BJ (cell line): Measurements from ENCODE around the gene DLK1. TPM values are rescaled to one million over a fixed set of nuclear protein-coding genes. Genes with fewer than 3 reads are reported as not detected.

ENCODE experiments used
- CTCF ChIA-PET: fragments of 350-600 bp; formaldehyde crosslinking; extraction: SDS; loops from one replicate; lab custom pipeline; 2021; ENCODE audit warnings: antibody characterized with exemption, inconsistent platforms; lab: Yijun Ruan, JAX
- POLR2A ChIA-PET: fragments of 300-600 bp; sonication (Branson Sonifier 250); formaldehyde crosslinking; extraction: SDS; loops from one replicate; lab custom pipeline; 2021; ENCODE audit warnings: antibody characterized with exemption; lab: Charles Lee
- DNase-seq: peaks from one replicate; pipeline ENCODE4 v3.0.0-alpha.2; 2011; ENCODE audit warnings: low read depth
- H3K27me3 ChIP-seq: 2 replicates; pipeline ENCODE4 v1.6.0; 2011; ENCODE audit warnings: low read length; ENCODE audit not compliant: control insufficient read depth, insufficient read depth
- H3K36me3 ChIP-seq: 2 replicates; pipeline ENCODE4 v1.5.1; 2011; ENCODE audit warnings: low read length; ENCODE audit not compliant: control insufficient read depth, insufficient read depth
- H3K4me3 ChIP-seq: 2 replicates; pipeline ENCODE4 v1.5.1; 2011; ENCODE audit warnings: low read depth, mild to moderate bottlenecking, control low read depth, low read length
- CTCF ChIP-seq: IDR thresholded peaks from 2 replicates; pipeline ENCODE4 v1.5.1; 2011; ENCODE audit warnings: low read depth, mild to moderate bottlenecking, control low read depth, inconsistent platforms, low read length, moderate library complexity; ENCODE audit not compliant: insufficient read depth
- polyA plus RNA-seq: library from polyadenylated mRNA; depleted of rRNA; stranded (reverse); fragments of >200 nt; gene quantifications from 2 replicates; pipeline ENCODE4 v1.2.3, GENCODE V29; 2011

DLK1 gene
- polyA plus RNA-seq, 1 experiment: not detected

GRCh38 chr14:100778951-100779690 is 52.4 kb downstream of the DLK1 start:
- Histone ChIP-seq H3K4me3 (no peak overlapping the region), H3K36me3 (no peaks in the 10 kb centered on the region), H3K27me3 (peaks cover 7% of the 10 kb centered on the region)
- DNase-seq: no peak
- no peak for TF ChIP-seq CTCF
- POLR2A ChIA-PET: no interaction called here
- CTCF ChIA-PET: interaction anchor here (0.6 kb wide), 1 partner anchor 362 kb away, joined by 3 read pairs; no protein-coding TSS in a partner anchor

GRCh38 chr14:100779691-100780080 is 53.0 kb downstream of the DLK1 start:
- H3K36me3 ChIP-seq: no peaks in the 10 kb centered on the region
- CTCF ChIA-PET: no interaction called here
- H3K4me3 ChIP-seq: no peak overlapping the region
- DNase-seq: no peak
- TF ChIP-seq CTCF: no peak
- POLR2A ChIA-PET: no interaction called here
- peaks cover 7% of the 10 kb centered on the region for H3K27me3 ChIP-seq

- H3K36me3 ChIP-seq: no peaks in the 10 kb centered on the region
- H3K4me3 ChIP-seq: no peak overlapping the region
- ChIA-PET CTCF (no interaction called here), POLR2A (no interaction called here)
- H3K27me3 ChIP-seq: peaks cover 7% of the 10 kb centered on the region
- TF ChIP-seq CTCF: no peak
- no peak for DNase-seq
Observed at GRCh38 chr14:100780246-100780645, 53.6 kb downstream of the DLK1 start.

- DNase-seq: no peak
- no peak for TF ChIP-seq CTCF
- peaks cover 5% of the 10 kb centered on the region for H3K27me3 ChIP-seq
- H3K4me3 ChIP-seq: no peak overlapping the region
- ChIA-PET POLR2A (no interaction called here), CTCF (no interaction called here)
- no peaks in the 10 kb centered on the region for H3K36me3 ChIP-seq
Observed at GRCh38 chr14:100780646-100781355, 54.1 kb downstream of the DLK1 start.

GRCh38 chr14:100781952-100782351 is 55.3 kb downstream of the DLK1 start:
- Histone ChIP-seq H3K4me3 (no peak overlapping the region), H3K36me3 (no peaks in the 10 kb centered on the region), H3K27me3 (peaks cover 5% of the 10 kb centered on the region)
- DNase-seq: no peak
- ChIA-PET POLR2A (no interaction called here), CTCF (no interaction called here)
- no peak for TF ChIP-seq CTCF
